ENCODE results near the gene ZNF175. TPM values are rescaled to one million over a fixed set of nuclear protein-coding genes. Genes with fewer than 3 reads are reported as not detected.

ZNF175 gene
- total RNA-seq, 1 experiment from 2014 or later, result 10.4 TPM

- Histone ChIP-seq H3K4me3 (ENCODE audit: low read depth, low read length, poor library complexity, severe bottlenecking) (no peak overlapping the region), H3K27me3 (replicated peaks; ENCODE audit: insufficient read depth, low read depth, low read length, poor library complexity) (no peaks in the 10 kb centered on the region), H3K9me3 (ENCODE audit: low read depth, low read length, poor library complexity, severe bottlenecking) (no peaks in the 10 kb centered on the region), H3K36me3 (ENCODE audit: insufficient read depth, low read length, poor library complexity, severe bottlenecking) (no peaks in the 10 kb centered on the region), H3K4me1 (ENCODE audit: insufficient read depth, low read length, poor library complexity, severe bottlenecking) (no peaks in the 10 kb centered on the region), H3K27ac (ENCODE audit: low read depth, low read length, poor library complexity, severe bottlenecking) (no peak overlapping the region)
- ChIA-PET CTCF (no interaction called here), POLR2A (ENCODE audit: low non-redundant PET) (no interaction called here)
- BruUV-seq (replicated peaks), result no TSS peak
- intact Hi-C loops (cut with micrococcal nuclease; ENCODE audit: unreplicated experiment), result no loop called here
- TF ChIP-seq EZH2 (IDR thresholded peaks at IDR 0.05; ENCODE audit: borderline replicate concordance, low read depth, low read length, poor library complexity, severe bottlenecking), result no peak
- no peak for TF ChIP-seq CTCF (conservative IDR thresholded peaks at IDR 0.05; ENCODE audit: low read depth, low read length)
- no peak for DNase-seq (ENCODE audit: low spot score)
These were observed 27.3 kb downstream of the ZNF175 start for GRCh38 chr19:51598159-51598915.

- POLR2A ChIA-PET (ENCODE audit: low non-redundant PET), result no interaction called here
- Histone ChIP-seq H3K27me3 (replicated peaks; ENCODE audit: insufficient read depth, low read depth, low read length, poor library complexity) (no peaks in the 10 kb centered on the region), H3K4me3 (ENCODE audit: low read depth, low read length, poor library complexity, severe bottlenecking) (no peak overlapping the region), H3K36me3 (ENCODE audit: insufficient read depth, low read length, poor library complexity, severe bottlenecking) (no peaks in the 10 kb centered on the region), H3K27ac (ENCODE audit: low read depth, low read length, poor library complexity, severe bottlenecking) (no peak overlapping the region), H3K4me1 (ENCODE audit: insufficient read depth, low read length, poor library complexity, severe bottlenecking) (no peaks in the 10 kb centered on the region), H3K9me3 (ENCODE audit: low read depth, low read length, poor library complexity, severe bottlenecking) (no peaks in the 10 kb centered on the region)
- intact Hi-C loops (cut with micrococcal nuclease; ENCODE audit: unreplicated experiment), result no loop called here
- BruUV-seq (replicated peaks), result no TSS peak
- CTCF ChIA-PET, result no interaction called here
- no peak for DNase-seq (ENCODE audit: low spot score)
- TF ChIP-seq EZH2 (IDR thresholded peaks at IDR 0.05; ENCODE audit: borderline replicate concordance, low read depth, low read length, poor library complexity, severe bottlenecking), result no peak
- no peak for TF ChIP-seq CTCF (conservative IDR thresholded peaks at IDR 0.05; ENCODE audit: low read depth, low read length)
These were observed 28.0 kb downstream of the ZNF175 start for GRCh38 chr19:51599084-51599483.

GRCh38 chr19:51600940-51601580, 30.0 kb downstream of the ZNF175 start:
- no peaks in the 10 kb centered on the region for H3K9me3 ChIP-seq (ENCODE audit: low read depth, low read length, poor library complexity, severe bottlenecking)
- no peak overlapping the region for H3K4me3 ChIP-seq (ENCODE audit: low read depth, low read length, poor library complexity, severe bottlenecking)
- no peak overlapping the region for H3K27ac ChIP-seq (ENCODE audit: low read depth, low read length, poor library complexity, severe bottlenecking)
- intact Hi-C loops (cut with micrococcal nuclease; ENCODE audit: unreplicated experiment), result loop anchor here (10.0 kb wide), 1 partner anchor 204 kb away; no protein-coding TSS in a partner anchor
- DNase-seq (ENCODE audit: low spot score), result no peak
- H3K4me1 ChIP-seq (ENCODE audit: insufficient read depth, low read length, poor library complexity, severe bottlenecking), result no peaks in the 10 kb centered on the region
- no peaks in the 10 kb centered on the region for H3K36me3 ChIP-seq (ENCODE audit: insufficient read depth, low read length, poor library complexity, severe bottlenecking)
- TF ChIP-seq EZH2 (IDR thresholded peaks at IDR 0.05; ENCODE audit: borderline replicate concordance, low read depth, low read length, poor library complexity, severe bottlenecking), result no peak
- no peak for TF ChIP-seq CTCF (conservative IDR thresholded peaks at IDR 0.05; ENCODE audit: low read depth, low read length)
- ChIA-PET POLR2A (ENCODE audit: low non-redundant PET) (no interaction called here), CTCF (no interaction called here)
- no TSS peak for BruUV-seq (replicated peaks)
- no peaks in the 10 kb centered on the region for H3K27me3 ChIP-seq (replicated peaks; ENCODE audit: insufficient read depth, low read depth, low read length, poor library complexity)
